ENCODE measurements around the gene ITPR3.
"Not testable (repeated sequence)": the region's sequence is repeated elsewhere in the genome, so short reads cannot be mapped to it uniquely, and the experiment has no call there.

ITPR3 gene

DNA sequence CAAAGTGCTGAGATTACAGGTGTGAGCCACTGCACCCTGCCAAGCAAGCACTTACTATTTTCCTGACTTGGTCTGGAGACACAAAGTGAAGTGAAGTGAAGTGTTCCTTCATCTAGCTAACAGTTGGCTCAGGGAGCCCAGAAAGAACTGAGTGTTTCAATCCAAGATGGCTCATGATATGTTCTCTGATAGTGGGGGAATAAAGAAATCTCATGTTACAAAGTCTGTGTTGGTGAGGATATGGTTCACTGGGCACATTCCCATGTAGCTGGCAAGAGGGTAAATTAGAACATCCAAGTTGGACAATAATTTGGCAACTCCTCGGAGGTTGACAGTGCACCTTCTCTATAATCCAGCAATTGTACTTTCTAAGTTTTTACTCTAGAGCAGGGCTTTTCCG lies 5.0 kb upstream of the ITPR3 start:
- no peak for DNase-seq

DNA sequence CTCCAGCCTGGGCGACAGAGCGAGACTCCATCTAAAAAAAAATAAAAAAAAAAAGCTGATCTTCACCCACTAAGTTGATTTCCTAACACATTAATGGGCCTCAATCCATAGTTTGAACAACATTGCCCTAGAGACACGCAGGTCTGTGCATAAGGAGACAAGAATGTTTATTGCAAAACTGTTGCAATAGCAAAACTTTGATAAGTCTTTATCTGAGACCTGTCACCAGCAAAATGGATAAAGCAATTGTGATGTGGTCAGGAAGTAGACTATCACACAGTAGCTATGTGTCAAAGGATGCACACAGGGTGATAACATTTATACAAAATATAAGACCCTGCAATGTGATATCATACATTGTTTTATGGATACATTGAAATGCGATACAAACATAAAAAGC lies 4.2 kb upstream of the ITPR3 start:
- no peak for DNase-seq

DNA sequence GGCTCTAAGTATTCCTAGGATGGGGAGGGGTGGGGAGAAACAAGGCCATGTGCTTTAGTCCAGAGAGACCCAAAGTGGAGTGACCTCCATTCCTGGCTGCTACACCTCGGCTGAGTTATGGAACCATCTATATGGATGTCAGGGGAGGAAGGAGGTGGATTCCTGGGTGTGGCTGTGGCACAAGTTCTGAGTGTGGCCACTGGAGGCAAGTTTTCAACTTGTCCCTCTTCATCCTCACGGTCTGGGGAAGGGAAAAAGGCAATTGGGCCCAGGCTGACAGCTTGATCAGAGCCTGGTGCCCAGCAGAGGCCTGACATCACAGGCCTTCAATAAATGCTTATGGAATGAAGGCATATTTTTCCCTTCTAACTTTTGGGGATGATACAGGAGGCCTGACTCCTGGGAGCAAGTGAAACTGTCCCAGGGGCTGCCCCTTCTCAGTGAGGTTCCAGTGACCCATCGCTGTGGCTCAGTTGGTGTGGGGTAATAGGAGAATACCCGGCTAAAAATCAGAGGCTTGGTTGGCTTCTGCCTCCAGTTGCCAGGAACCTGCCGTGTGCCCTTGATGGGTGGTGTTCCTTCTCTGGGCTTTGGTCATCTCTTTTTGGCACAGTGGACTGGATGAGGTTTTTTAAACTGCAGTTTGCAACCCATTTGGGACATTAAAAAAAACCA lies 1.8 kb upstream of the ITPR3 start:
- no peak for DNase-seq

DNA sequence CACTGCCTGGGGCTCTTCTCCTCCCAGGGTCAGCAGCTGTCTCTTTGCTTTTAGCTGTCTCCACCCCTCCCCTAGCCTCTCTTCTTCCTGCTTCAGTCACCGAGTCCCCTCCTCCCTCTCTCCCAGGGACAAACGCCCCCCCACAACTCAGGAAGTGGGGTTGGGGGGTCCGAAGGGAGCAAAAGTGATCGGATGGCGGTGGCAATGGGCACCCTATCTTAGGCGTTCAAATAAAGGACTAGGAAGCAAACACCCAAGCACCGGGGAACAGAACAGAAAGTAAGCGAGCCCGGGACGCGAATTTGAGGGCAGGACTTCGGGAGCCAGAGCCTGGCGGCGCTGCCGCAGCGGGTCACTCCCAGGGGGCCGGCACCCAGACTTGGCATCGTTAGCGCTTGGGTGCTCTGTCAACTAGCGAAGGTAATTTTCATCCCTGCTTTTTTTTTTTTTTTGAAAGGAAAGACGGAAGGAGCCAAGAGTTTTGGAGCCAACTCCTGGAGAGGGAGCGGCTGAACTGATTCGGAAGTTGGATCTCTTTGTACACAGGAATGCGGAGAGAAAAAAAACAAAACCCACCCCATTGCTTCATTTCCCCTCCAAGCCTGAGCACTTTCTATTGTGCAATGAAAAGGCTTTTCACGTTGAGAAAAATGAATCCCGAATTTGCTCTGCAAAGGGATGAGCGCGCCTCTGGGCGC lies 815 bp upstream of the ITPR3 start:
- no peak for DNase-seq

DNA sequence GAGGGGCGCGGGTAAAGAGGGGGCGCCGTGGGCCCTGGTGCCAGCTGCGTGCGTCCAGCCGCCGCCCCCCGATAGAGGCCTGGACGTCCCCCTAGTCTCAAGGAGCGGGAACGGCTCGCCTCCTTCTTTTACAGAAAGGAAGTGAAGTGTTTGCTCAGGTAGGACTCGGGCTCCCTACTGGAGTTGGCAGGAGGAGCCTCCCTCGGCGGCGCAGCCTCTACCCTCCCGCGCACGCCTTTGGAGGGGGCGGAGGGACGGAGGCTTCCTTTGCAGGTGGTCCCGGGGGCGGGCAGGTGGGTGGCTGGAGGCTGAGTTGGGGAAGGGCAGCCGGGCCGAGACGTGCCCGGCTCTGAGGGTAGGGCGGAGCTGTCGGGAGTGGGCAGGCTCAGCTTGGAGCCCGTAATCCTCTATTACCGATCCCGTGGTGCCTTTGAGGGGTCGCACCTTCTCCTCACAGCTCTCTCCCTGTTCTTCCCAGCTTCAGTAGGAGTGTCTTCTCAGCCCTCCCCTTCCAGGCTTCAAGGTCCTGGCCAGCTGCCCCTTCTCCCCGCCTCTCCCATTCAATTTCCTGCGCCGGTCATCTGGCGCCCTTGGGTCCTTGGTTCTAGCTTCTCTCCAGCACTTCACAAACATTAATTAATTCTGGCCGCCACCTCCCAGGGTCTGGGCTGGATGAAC lies 728 bp downstream of the ITPR3 start:
- DNase-seq: no peak

DNA sequence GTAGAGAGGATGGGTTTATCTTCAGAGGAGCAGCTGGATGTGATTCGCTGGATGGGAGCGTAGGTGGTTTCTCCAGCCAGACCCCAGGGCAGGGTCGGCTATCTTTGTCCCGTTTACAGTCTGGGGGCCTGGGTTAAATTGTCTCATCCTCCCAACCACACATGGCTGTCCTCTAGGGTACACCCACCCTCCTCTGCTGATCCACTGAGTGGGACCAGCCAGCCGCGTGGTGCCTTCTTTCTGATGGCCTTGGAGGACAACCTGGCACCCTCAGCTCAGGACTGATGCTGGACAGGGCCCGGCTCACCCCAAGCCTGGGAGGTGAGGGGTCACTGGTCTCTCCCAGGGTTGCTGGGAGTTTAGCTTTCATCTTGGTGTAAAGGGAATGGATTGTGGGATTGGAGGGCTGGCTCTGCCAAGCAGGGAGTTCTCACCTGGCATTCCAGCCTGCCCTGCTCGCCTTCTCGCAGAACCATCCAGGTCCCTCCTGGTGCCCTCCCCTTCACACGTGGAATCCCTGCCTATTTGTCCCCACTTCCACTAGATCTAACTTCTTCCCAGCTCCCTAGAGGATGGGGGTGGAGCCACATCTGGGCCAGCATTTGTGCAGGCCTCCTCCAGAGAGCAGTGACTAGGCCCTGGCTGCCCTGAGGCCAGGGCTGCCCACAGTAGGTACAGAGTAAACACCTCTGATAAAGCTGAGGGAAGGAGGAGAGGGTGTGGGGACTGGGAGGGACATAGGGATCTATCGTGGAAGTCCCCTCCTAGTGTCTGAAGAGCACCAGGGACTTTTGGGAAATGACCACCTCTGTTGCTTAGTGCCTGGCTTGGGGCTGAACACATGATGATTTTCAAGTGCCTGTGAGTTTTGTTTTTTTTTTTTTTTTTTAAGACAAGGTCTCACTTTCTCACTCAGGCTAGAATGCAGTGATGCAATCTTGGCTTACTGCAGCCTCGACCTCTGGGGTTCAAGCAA lies 1.6 kb downstream of the ITPR3 start:
- DNase-seq: no peak

DNA sequence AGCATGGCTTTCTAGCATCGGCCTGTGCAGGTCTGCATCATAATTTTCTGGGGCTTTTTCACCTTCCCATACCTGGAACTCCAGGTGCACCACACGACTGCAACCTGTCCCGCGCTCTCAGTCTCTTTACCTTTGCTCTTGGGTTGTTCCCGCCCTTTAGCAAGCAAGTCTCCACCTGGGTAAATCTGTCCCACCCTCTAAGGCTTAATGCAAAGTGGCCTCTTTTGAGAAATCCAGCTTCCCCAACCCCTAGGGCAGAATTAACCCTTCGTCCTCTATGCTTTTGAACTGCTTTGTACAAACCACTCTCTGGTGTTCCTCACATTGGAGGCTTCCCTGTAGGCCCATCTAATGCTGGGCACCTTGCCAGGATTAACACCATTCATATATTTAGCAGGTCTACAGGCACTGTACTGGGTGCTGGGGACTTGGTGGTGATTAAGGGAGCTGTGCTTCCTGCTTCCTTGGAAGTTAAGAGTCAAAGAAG lies 2.8 kb downstream of the ITPR3 start:
- DNase-seq: no peak

DNA sequence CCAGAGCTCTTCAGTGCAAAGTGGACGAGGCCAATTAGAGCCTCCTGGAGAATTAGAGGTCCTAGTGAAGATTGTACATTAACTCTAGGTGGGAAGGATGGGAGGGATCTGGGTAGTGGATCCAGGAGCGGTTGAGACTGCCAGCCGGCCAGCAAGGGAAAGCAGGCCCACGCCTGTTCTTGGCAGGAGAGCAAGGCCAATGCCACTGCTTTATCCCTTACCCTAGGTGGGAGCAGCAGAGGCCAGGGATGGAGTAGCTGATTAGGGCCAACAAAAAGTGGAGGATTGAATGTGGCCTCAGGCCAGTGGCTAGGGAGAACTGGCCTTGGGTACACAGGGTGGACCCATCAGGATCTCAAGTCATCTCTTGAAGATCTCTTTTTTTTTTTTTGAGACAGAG lies 3.7 kb downstream of the ITPR3 start:
- no peak for DNase-seq

DNA sequence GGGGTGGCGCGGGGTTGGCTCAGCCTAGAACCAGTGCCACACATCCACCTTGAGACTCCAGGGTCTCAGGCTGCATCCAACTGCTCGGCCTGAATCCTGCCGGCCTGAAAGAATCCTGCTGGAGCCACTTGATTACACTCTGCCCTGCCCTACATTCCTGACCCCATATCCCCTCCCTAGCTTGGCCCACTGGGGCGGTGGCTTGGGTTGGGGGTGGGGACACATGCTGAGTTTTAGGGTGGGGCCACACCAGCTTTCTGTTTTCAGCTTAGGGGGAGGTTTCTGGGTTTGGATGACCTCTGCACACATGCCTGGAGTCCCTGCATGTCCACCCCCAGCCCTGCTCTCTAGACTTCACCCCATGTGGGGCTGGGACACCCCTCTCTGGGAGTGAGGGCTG lies 6.8 kb downstream of the ITPR3 start:
- DNase-seq: no peak

DNA sequence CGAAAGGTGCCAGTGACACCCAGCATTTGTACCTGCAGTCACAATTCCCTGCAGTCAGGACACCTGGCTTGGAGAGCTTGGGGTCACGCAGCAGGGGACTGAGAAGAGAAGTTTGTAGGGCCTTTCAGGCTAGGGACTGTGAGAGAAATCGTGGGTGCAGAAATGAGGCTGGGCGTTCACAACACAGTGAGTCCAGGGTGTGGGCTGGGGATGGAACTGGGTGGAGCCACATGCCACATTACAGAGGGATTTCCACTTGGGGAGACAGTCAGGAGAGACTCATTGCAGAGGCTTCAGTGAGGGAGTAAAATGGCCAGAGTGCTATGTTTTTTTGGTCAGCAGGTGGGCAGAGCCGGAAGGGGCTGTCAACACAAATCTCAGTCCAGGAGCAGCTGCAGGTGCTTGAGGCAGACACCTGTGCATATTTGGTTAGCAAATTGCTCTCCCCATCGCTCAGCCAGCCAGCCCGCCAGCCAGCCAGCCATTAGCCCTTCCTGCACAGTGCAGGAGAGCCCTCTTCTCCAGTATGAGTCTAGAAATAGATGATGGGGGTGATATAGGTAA lies 7.4 kb downstream of the ITPR3 start:
- DNase-seq: peak; percentile 82

DNA sequence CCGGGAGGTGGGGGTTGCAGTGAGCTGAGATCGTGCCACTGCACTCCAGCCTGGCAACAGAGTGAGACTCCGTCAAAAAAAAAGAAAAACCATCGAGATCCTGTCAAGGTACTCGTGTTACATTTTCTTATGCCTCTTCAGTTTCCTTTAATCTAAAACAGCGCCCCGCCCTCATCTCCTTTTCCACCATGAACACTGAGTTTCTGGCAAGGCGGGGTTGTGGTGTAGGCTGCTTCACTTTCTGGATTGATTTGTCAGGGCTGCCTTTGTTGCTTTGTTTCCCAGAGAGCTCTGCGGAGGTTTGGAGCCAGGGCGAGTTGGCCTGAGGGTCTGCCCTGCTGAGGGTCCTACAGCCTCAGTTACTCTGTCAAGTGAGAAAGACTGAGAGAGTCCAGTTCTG lies 8.9 kb downstream of the ITPR3 start:
- DNase-seq: no peak

DNA sequence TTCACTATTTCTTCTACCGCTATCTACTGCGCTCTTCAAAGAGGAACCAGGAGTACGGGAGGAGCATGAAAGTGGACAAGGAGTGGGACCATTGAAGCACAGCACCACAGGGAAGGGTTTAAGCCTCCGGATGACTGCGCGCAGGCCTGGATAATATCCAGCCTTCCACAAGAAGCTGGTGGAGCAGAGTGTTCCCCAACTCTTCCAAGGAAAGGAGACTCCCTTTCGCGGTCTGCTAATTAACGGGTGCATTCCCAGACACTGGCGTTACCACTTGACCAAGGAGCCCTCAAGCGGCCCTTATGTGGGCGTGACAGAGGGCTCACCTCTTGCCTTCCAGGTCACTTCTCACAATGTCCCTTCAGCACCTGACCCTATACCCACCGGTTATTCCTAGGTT lies 10.4 kb downstream of the ITPR3 start:
- DNase-seq: not testable (repeated sequence)

DNA sequence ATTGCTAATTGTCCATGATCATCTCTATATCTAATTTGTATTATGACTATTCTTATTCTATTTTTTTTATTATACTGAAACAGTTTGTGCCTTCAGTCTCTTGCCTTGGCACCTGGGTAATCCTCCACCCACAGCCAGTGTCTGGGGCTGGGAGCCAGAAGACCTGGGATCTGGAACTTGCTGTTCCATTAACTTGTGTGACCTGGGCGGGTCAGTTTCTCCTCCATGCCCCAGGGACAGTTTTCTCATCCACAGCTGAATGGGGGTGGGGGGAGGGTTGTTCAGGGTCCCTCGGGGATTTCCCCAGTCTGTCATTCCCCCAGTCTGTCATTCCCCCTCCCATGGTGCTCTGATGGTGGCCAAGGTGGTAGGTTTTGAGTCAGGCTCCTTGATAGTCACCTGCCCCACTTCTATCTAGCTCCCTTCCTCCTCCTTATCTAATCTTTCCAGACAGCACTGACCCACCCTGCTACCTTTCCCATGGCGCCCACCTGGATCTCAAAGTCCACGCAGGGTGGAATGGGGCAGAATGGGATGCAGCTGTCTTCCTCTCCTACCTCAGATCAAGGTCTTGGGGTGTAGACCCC lies 10.9 kb downstream of the ITPR3 start:
- DNase-seq: no peak

DNA sequence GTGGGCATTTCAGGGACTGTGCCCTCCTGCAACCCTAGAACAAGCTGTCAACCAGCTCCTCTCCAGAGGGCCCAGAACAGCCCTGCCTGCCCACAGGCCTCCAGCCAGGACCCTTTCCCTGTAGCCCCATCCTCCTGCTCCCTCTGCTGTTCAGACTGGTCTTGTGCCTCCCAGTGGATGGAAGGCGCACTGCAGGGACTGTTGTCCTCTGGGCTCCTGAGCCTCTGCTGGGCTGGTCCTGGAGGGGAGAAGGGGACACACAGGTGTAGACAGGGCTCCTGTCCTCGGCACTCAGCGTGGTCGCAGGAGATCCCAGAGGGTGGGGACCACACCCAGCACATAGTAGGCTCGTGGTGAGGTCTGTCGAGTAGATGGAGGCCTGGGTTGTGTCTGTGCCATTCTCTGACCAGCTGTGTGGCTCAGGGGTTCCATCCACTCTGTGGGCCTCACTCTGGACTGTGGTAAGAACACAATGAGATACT lies 11.5 kb downstream of the ITPR3 start:
- no peak for DNase-seq

DNA sequence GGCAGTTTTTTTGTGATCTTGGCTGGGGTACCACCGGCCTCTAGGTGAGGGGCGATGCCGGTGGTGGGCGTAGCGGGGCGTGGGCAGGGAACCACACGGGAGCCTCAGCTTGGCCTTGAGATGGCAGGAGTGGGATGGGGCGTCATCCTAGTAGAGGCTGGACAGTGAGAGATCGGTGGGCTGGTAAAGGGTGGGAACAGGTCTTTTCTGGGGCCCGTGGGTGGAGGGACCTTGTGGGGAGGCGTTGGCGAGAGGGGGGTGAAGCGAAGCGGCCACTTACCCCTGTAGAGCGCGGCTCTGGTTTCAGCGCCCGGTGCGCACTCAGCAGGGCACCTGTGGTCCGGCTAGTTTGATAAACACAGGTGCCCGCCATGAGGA lies 12.0 kb downstream of the ITPR3 start:
- DNase-seq: no peak

DNA sequence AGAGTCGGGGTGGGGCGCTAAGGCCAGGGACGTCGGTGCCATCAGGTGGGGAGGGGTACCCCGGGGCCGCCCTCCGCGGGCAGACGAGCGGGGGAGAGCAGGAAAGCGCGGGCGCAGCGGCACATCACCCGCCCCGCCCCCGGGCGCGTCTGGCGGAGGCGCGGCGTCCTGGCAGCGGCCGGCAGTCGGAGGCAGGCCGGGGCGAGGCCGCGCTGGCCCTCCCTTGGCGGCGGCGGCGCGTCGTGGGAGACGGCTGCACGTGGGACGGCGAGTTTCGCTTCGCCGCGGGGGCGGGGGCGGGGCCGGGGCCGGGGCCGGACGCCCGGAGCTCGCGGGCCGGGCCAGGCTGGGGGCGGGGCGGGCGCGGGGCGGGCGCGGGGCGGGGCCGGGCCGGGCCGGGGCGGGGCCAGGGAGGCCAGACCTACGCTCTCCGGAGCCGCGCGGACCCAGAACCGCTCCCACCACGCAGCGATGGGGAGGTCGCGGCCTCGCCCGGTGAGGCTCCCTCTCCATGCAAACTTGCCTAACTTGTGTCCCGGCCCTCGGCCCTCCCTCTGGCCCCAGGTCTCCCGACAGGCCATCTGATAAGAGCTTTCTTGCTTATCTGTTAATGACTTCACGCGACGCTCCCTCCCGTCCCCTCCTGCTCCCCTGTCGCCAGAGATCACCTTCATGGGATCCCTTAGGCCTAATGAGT lies 12.5 kb downstream of the ITPR3 start:
- no peak for DNase-seq

DNA sequence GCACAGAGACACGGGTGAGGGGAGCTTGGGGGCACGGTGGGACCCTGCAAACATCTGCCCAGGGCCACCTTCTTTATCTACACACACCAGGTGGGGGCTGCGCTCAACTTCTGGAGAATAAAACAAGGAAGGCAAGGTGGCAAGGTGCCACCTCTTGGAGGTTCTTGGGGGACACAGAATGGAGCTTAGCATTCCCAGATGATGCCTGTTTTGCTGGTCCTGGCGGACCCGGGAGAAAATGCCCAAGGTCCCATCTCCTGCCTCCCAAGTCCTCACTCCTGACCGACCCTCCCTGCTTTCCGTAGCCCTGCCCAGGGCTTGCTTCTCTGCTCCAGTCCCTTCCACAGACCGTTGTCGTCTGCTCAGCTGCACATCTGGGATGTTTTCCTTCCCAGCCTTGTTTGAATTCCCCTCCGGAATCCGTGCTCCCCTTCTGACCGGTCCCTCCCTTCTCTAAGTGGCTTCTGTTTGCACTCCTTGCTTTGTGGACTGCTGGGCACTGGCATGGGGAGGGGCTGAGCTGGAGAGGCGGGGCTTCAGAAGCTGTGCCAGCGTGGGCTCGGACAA lies 13.1 kb downstream of the ITPR3 start:
- DNase-seq: peak; percentile 32

DNA sequence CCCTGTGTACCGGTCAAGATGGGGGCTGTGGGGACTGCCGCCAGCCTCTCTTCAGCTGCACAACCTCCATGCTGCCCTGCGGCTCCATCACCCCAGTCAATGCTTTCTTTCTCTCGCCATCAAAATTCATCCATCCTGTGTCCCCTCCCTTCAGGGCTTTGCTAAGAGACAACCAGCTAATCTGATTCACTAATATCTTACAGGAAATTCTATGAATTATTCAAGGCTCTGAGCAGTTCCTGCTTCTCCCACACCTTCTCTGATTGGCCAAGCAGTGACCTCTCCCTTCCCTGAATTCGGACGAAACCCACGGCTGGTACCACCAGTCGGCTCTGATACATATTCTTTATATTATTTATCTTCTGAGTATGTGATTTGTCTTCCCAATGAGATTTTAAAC lies 13.8 kb downstream of the ITPR3 start:
- no peak for DNase-seq

DNA sequence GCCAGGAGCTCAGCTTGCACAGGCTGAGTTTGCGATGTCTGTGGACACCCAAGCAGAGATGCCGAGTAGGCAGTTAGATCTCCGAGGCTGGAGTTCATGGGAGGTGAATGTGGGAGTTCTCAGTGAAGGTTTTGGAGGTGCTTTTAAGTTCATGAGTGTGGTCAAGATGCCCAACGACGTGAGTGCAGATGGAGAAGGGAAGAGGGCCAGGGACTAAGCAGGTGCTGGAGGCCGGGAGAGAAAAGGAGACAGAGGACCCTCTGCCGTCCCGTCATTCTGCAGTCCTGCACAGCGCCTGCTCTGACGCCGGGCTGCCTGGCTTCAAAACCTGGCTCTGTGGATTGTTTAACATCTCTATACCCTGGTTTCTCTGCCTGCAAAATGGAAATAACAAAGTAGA lies 15.5 kb downstream of the ITPR3 start:
- no peak for DNase-seq

DNA sequence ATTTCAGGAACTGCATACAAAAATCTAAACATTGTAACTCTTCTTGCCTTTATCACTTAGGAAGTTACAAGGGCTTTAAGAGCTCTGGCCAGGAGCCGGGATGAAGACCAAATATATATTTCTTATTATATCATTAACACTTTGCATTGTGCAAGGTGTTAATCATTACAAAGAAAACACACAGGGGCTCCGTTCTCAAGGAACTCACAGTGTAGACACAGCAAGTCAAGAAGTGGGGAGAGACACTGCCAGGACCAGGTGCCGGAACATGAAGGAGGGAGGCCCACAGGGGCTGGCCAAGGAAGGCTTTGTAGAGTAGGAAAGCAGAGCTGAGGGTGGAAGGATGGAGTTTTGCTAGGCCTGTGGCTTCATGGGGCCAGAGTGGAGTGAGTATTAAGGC lies 17.4 kb downstream of the ITPR3 start:
- no peak for DNase-seq

DNA sequence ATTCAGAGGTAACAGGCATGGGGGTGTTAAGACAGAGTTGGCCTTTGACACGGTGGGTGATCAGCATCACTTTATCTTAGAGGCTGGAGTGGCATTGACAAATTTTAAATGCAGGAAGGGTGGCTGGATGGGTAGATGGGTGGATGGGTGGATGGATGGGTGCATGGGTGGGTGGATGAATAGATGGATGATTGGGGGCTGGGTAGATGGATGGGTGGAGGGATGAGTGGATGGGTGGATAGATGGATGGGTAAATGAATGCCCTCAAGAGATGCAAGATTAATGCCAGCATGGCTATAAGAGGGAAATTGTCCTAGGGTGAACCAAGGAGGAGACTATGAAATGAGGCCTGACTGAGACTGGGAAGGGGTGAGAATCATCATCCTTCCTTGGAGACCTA lies 18.4 kb downstream of the ITPR3 start:
- DNase-seq: no peak
